CD4-positive, CD25-positive, alpha-beta regulatory T cell (primary cell): ENCODE data around the gene TXNRD2. TPM values are rescaled to one million over a fixed set of nuclear protein-coding genes. Genes with fewer than 3 reads are reported as not detected.

Experiments used
- ATAC-seq, 2 donors: fragments of 150-1000 bp; cut with Tn5 transposase; one replicate each; pipeline ENCODE4 v1.10.0; 2021; ENCODE audit warnings: low read depth in 2 of 2, moderate number of reproducible peaks in 2 of 2, moderate library complexity in 1 of 2
- DNase-seq, 3 donors: peaks; one replicate each; pipeline versions ENCODE4 v3.0.0 to v3.0.0-alpha.2; 2012 to 2022; ENCODE audit warnings: mixed read lengths in 1 of 3
- H3K27ac ChIP-seq: one replicate; pipeline ENCODE4 v1.7.0; 2013; ENCODE audit warnings: mild to moderate bottlenecking, low read length; ENCODE audit not compliant: insufficient read depth, poor library complexity, severe bottlenecking
- H3K27me3 ChIP-seq: one replicate; pipeline ENCODE4 v1.7.0; 2013; ENCODE audit warnings: low read length; ENCODE audit not compliant: control insufficient read depth, insufficient read depth
- H3K36me3 ChIP-seq: one replicate; pipeline ENCODE4 v1.7.0; 2013; ENCODE audit warnings: mild to moderate bottlenecking, low read length, moderate library complexity; ENCODE audit not compliant: control insufficient read depth, insufficient read depth
- H3K4me1 ChIP-seq: 2 replicates; pipeline ENCODE4 v1.7.0; 2013; ENCODE audit warnings: mild to moderate bottlenecking, low read length; ENCODE audit not compliant: insufficient read depth, control insufficient read depth, poor library complexity, severe bottlenecking
- H3K4me3 ChIP-seq: one replicate; pipeline ENCODE4 v1.7.0; 2013; ENCODE audit warnings: low read depth, mild to moderate bottlenecking, low read length, moderate library complexity
- H3K9me3 ChIP-seq, 2 experiments: 1 replicate in 1 of 2; 2 replicates in 1 of 2; pipeline ENCODE4 v1.7.0; 2013; ENCODE audit warnings: low read length in 2 of 2, mild to moderate bottlenecking in 1 of 2, moderate library complexity in 1 of 2; ENCODE audit not compliant: control insufficient read depth in 2 of 2
- H3K27ac Mint-ChIP-seq, 3 donors: one replicate each; pipeline ENCODE4 v1.8.0; 2020 to 2022; ENCODE audit warnings: mild to moderate bottlenecking in 3 of 3, mixed read lengths in 3 of 3, moderate library complexity in 2 of 3
- H3K27me3 Mint-ChIP-seq: one replicate; pipeline ENCODE4 v1.8.0; 2022; ENCODE audit warnings: mild to moderate bottlenecking, mixed read lengths
- H3K36me3 Mint-ChIP-seq: one replicate; pipeline ENCODE4 v1.8.0; 2020; ENCODE audit warnings: mixed read lengths
- H3K4me1 Mint-ChIP-seq, 4 donors: one replicate each; pipeline ENCODE4 v1.8.0; 2020 to 2022; ENCODE audit warnings: mixed read lengths in 4 of 4, mild to moderate bottlenecking in 1 of 4
- H3K4me3 Mint-ChIP-seq, 4 donors: one replicate each; pipeline ENCODE4 v1.8.0; 2020 to 2022; ENCODE audit warnings: mild to moderate bottlenecking in 4 of 4, mixed read lengths in 4 of 4, moderate library complexity in 3 of 4
- H3K9me3 Mint-ChIP-seq, 7 donors: one replicate each; pipeline ENCODE4 v1.8.0; 2020 to 2022; ENCODE audit warnings: mixed read lengths in 7 of 7, mild to moderate bottlenecking in 3 of 7, moderate library complexity in 2 of 7
- polyA plus RNA-seq, 4 donors: library from polyadenylated mRNA; unstranded; fragments of 300-500 nt; fragmentation: Illumina TruSeq; gene quantifications; one replicate each; pipeline ENCODE4 v1.2.3, GENCODE V29; 2021
- total RNA-seq: library from RNA; stranded (reverse); gene quantifications from one replicate; pipeline ENCODE4 v1.2.3, GENCODE V29; 2022

Gene TXNRD2
- total and polyA plus RNA-seq, 5 donors from 2014 or later: 11.3 to 25.7 (median 11.9) TPM

- no peaks in the 10 kb centered on the region for H3K9me3 ChIP-seq
- peak overlapping the region; percentile 66 for H3K4me3 ChIP-seq
- H3K9me3 Mint-ChIP-seq: no peaks in the 10 kb centered on the region
- DNase-seq (no peak), ATAC-seq (no peak)
- no peaks in the 10 kb centered on the region for H3K36me3 ChIP-seq
- H3K27me3 ChIP-seq: no peaks in the 10 kb centered on the region
- peak overlapping the region in 3 of 4 donors; percentile 85 to 94 (median 86) for H3K4me3 Mint-ChIP-seq
- peaks cover 13% of the 10 kb centered on the region for H3K36me3 Mint-ChIP-seq
- H3K27me3 Mint-ChIP-seq: no peaks in the 10 kb centered on the region
- H3K4me1 ChIP-seq: peaks cover 92% of the 10 kb centered on the region
- peaks cover 15 to 90% (median 48%) of the 10 kb centered on the region in 4 donors for H3K4me1 Mint-ChIP-seq
- H3K27ac ChIP-seq: peak overlapping the region; percentile 83
- peak overlapping the region; percentile 97 to 99 (median 98) for H3K27ac Mint-ChIP-seq
Measured at GRCh38 chr22:19890502-19891316, 50.9 kb downstream of the TXNRD2 start.

GRCh38 chr22:19889951-19890350, 51.7 kb downstream of the TXNRD2 start:
- Mint-ChIP-seq H3K9me3 (no peaks in the 10 kb centered on the region), H3K27me3 (no peaks in the 10 kb centered on the region), H3K36me3 (peaks cover 13% of the 10 kb centered on the region), H3K4me1 (peaks cover 15 to 90% (median 50%) of the 10 kb centered on the region in 4 donors), H3K4me3 (peak overlapping the region; percentile 59 to 83 (median 72)), H3K27ac (peak overlapping the region; percentile 90 to 98 (median 97))
- peaks cover 95% of the 10 kb centered on the region for H3K4me1 ChIP-seq
- H3K9me3 ChIP-seq: no peaks in the 10 kb centered on the region
- ATAC-seq: no peak
- H3K4me3 ChIP-seq: no peak overlapping the region
- H3K27me3 ChIP-seq: no peaks in the 10 kb centered on the region
- DNase-seq: peak in 1 of 3 donors; percentile 21
- H3K27ac ChIP-seq: peak overlapping the region; percentile 83
- H3K36me3 ChIP-seq: no peaks in the 10 kb centered on the region

- H3K27me3 ChIP-seq: no peaks in the 10 kb centered on the region
- H3K9me3 ChIP-seq: no peaks in the 10 kb centered on the region
- peaks cover 90% of the 10 kb centered on the region for H3K4me1 ChIP-seq
- no peaks in the 10 kb centered on the region for H3K36me3 ChIP-seq
- no peak for ATAC-seq
- DNase-seq: no peak
- H3K36me3 Mint-ChIP-seq: peaks cover 3% of the 10 kb centered on the region
- peaks cover 10 to 84% (median 41%) of the 10 kb centered on the region in 4 donors for H3K4me1 Mint-ChIP-seq
- H3K27ac ChIP-seq: no peak overlapping the region
- H3K4me3 ChIP-seq: no peak overlapping the region
- H3K9me3 Mint-ChIP-seq: no peaks in the 10 kb centered on the region
- peak overlapping the region; percentile 82 to 97 (median 92) for H3K27ac Mint-ChIP-seq
- H3K4me3 Mint-ChIP-seq: no peak overlapping the region
- H3K27me3 Mint-ChIP-seq: no peaks in the 10 kb centered on the region
Measured at GRCh38 chr22:19888131-19888746, 53.4 kb downstream of the TXNRD2 start.

GRCh38 chr22:19887256-19887985, 54.2 kb downstream of the TXNRD2 start:
- peaks cover 82% of the 10 kb centered on the region for H3K4me1 ChIP-seq
- no peaks in the 10 kb centered on the region for H3K27me3 ChIP-seq
- H3K36me3 ChIP-seq: no peaks in the 10 kb centered on the region
- H3K36me3 Mint-ChIP-seq: peaks cover 3% of the 10 kb centered on the region
- DNase-seq (no peak), ATAC-seq (no peak)
- H3K9me3 Mint-ChIP-seq: no peaks in the 10 kb centered on the region
- peak overlapping the region; percentile 92 to 99 (median 97) for H3K27ac Mint-ChIP-seq
- peak overlapping the region; percentile 70 for H3K27ac ChIP-seq
- H3K4me3 ChIP-seq: peak overlapping the region; percentile 33
- peaks cover 10 to 76% (median 35%) of the 10 kb centered on the region in 4 donors for H3K4me1 Mint-ChIP-seq
- peak overlapping the region; percentile 34 to 82 (median 66) for H3K4me3 Mint-ChIP-seq
- H3K9me3 ChIP-seq: no peaks in the 10 kb centered on the region
- H3K27me3 Mint-ChIP-seq: no peaks in the 10 kb centered on the region

GRCh38 chr22:19886605-19887255, 54.9 kb downstream of the TXNRD2 start:
- Histone ChIP-seq H3K27ac (peak overlapping the region; percentile 70), H3K9me3 (no peaks in the 10 kb centered on the region), H3K36me3 (no peaks in the 10 kb centered on the region), H3K27me3 (no peaks in the 10 kb centered on the region), H3K4me3 (peak overlapping the region; percentile 33), H3K4me1 (peaks cover 75% of the 10 kb centered on the region)
- H3K9me3 Mint-ChIP-seq: no peaks in the 10 kb centered on the region
- DNase-seq: peak in 2 of 3 donors; percentile 57 to 80
- H3K4me3 Mint-ChIP-seq: peak overlapping the region; percentile 34 to 82 (median 66)
- ATAC-seq: peak; percentile 44 to 51
- H3K27me3 Mint-ChIP-seq: no peaks in the 10 kb centered on the region
- peak overlapping the region; percentile 92 to 99 (median 97) for H3K27ac Mint-ChIP-seq
- peaks cover 9 to 70% (median 31%) of the 10 kb centered on the region in 4 donors for H3K4me1 Mint-ChIP-seq
- H3K36me3 Mint-ChIP-seq: peaks cover 3% of the 10 kb centered on the region

- H3K4me1 Mint-ChIP-seq: peaks cover 5 to 63% (median 26%) of the 10 kb centered on the region in 4 donors
- DNase-seq: no peak
Measured at GRCh38 chr22:19885841-19886592, 55.6 kb downstream of the TXNRD2 start.

More at GRCh38 chr22:19885841-19886592, 55.6 kb downstream of the TXNRD2 start:
- Mint-ChIP-seq H3K27ac (peak overlapping the region; percentile 92 to 99 (median 97)), H3K27me3 (no peaks in the 10 kb centered on the region), H3K4me3 (peak overlapping the region; percentile 6 to 82 (median 66)), H3K9me3 (no peaks in the 10 kb centered on the region), H3K36me3 (peaks cover 3% of the 10 kb centered on the region)
- Histone ChIP-seq H3K36me3 (no peaks in the 10 kb centered on the region), H3K4me3 (no peak overlapping the region), H3K27me3 (no peaks in the 10 kb centered on the region), H3K9me3 (no peaks in the 10 kb centered on the region), H3K27ac (peak overlapping the region; percentile 70), H3K4me1 (peaks cover 67% of the 10 kb centered on the region)
- no peak for ATAC-seq
